Measurements from ENCODE around the gene BANF1. TPM values are rescaled to one million over a fixed set of nuclear protein-coding genes. Genes with fewer than 3 reads are reported as not detected.

Gene BANF1
- total and polyA plus RNA-seq, 10 of the 15 experiments (the other 5 are each of a cell fraction or from before 2014, with no cell fraction given), result 99.0 to 574 (median 297) TPM

GRCh38 chr11:66002648-66003225 is 434 bp downstream of the BANF1 start:
- no peak for DNase-seq (ENCODE audit: low read depth, low spot score)
- Histone ChIP-seq H3K79me2 (ENCODE audit: control insufficient read depth, insufficient read depth, low read length) (peaks cover 33% of the 10 kb centered on the region), H3K9me3 (replicated peaks; ENCODE audit: control insufficient read depth, insufficient read depth, low read length) (no peaks in the 10 kb centered on the region), H3K27me3 (replicated peaks in 1 of 2; ENCODE audit: control insufficient read depth in 2 of 2, insufficient read depth in 2 of 2, low read length in 1 of 2) (no peaks in the 10 kb centered on the region), H3K4me1 (ENCODE audit: control insufficient read depth, insufficient read depth, low read length) (peaks cover 11% of the 10 kb centered on the region), H3K27ac (ENCODE audit: control insufficient read depth, insufficient read depth) (peak overlapping the region; percentile 93), H3K9ac (ENCODE audit: control insufficient read depth, insufficient read depth, low read length) (peak overlapping the region; percentile 87), H2AFZ (ENCODE audit: control insufficient read depth, low read depth, low read length) (peak overlapping the region; percentile 75), H4K20me1 (ENCODE audit: control insufficient read depth, insufficient read depth) (no peaks in the 10 kb centered on the region), H3K36me3 (ENCODE audit: control insufficient read depth in 2 of 2, insufficient read depth in 2 of 2, low read length in 1 of 2) (peaks cover 17 to 23% of the 10 kb centered on the region in 2 experiments), H3K4me2 (ENCODE audit: control insufficient read depth, insufficient read depth) (peak overlapping the region; percentile 84), H3K4me3 (peak overlapping the region; percentile 93)
- ChIA-PET POLR2A (interaction anchor here (0.6 to 1.9 kb wide), 8 partner anchors 45 to 144 kb away, joined by 3 to 22 read pairs (median 6); partner anchors contain the start of genes CCDC85B, FIBP and SF3B2), SMC1A (ENCODE audit: uncharacterized antibody, unreplicated experiment) (interaction anchor here (1.0 to 1.2 kb wide), 2 partner anchors 66 to 143 kb away, joined by 3 to 4 read pairs; partner anchors contain the start of gene MUS81), CTCF (interaction anchor here (0.7 to 1.5 kb wide), 7 partner anchors 20 to 326 kb away, joined by 3 to 14 read pairs (median 3); partner anchors contain the start of gene CCDC85B), RAD21 (ENCODE audit: unreplicated experiment) (interaction anchor here (0.7 to 1.5 kb wide), 8 partner anchors 42 to 143 kb away, joined by 3 to 13 read pairs (median 4); partner anchors contain the start of genes CCDC85B and MUS81)
- 0% methylated on average over 14 of the region's 40 CpGs for WGBS (ENCODE audit: insufficient coverage, insufficient replicate concordance, low lambda C conversion rate, missing lambda C conversion rate)
- peak; percentile 85 for ATAC-seq
- in situ Hi-C loops (cut with MboI), result no loop called here
- no TSS peak for BruUV-seq (replicated peaks)
- no peak for FAIRE-seq
- intact Hi-C loops (cut with micrococcal nuclease; ENCODE audit: unreplicated experiment), result loop anchor here (1.0 kb wide), 2 partner anchors 41 to 144 kb away; partner anchors contain the start of genes CFL1 and SART1
- TF ChIP-seq, protein P1, sequence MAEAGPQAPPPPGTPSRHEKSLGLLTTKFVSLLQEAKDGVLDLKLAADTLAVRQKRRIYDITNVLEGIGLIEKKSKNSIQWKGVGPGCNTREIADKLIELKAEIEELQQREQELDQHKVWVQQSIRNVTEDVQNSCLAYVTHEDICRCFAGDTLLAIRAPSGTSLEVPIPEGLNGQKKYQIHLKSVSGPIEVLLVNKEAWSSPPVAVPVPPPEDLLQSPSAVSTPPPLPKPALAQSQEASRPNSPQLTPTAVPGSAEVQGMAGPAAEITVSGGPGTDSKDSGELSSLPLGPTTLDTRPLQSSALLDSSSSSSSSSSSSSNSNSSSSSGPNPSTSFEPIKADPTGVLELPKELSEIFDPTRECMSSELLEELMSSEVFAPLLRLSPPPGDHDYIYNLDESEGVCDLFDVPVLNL (IDR thresholded peaks at IDR 0.05; ENCODE audit: low read depth, low read length), result peak; percentile 43; the same call in 1 of the 2 replicates
- no peak for TF ChIP-seq E4F1 (IDR thresholded peaks at IDR 0.05; ENCODE audit: borderline replicate concordance, partially characterized antibody)
- TF ChIP-seq MYC (IDR thresholded peaks at IDR 0.05; ENCODE audit: insufficient read depth, insufficient read length, insufficient replicate concordance, low read length, severe bottlenecking), result peak; percentile 87
- 0 out of 2 replicates have a peak, but pooled peaks have one; percentile 42 for TF ChIP-seq SMARCA5 (IDR thresholded peaks at IDR 0.05)
- TF ChIP-seq FOXK2 (IDR thresholded peaks at IDR 0.05), result no peak
- peak; percentile 48; the same call in 1 of the 2 replicates for TF ChIP-seq NKRF (conservative IDR thresholded peaks at IDR 0.05)
- 0 out of 2 replicates have a peak, but pooled peaks have one; percentile 3 for TF ChIP-seq NR2F1 (conservative IDR thresholded peaks at IDR 0.05)
- TF ChIP-seq CHD4 (IDR thresholded peaks at IDR 0.05), result no peak
- 0 out of 2 replicates have a peak, but pooled peaks have one; percentile 17 for TF ChIP-seq NRF1 (conservative IDR thresholded peaks at IDR 0.05; ENCODE audit: low read depth, low read length)
- TF ChIP-seq POLR2AphosphoS5 (IDR thresholded peaks at IDR 0.05; ENCODE audit: low read length), result 0 out of 2 replicates have a peak, but pooled peaks have one; percentile 14
- 0 out of 2 replicates have a peak, but pooled peaks have one; percentile 87 for TF ChIP-seq WRNIP1 (IDR thresholded peaks at IDR 0.05; ENCODE audit: borderline replicate concordance, low read depth, low read length)
- peak; percentile 5 to 27; a peak in 1 of 4 replicates for TF ChIP-seq BHLHE40 (IDR thresholded peaks at IDR 0.05; ENCODE audit: borderline replicate concordance in 1 of 2, low read depth in 2 of 2, low read length in 1 of 2)
- TF ChIP-seq, protein P2, sequence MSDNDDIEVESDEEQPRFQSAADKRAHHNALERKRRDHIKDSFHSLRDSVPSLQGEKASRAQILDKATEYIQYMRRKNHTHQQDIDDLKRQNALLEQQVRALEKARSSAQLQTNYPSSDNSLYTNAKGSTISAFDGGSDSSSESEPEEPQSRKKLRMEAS (IDR thresholded peaks at IDR 0.05; ENCODE audit: low read depth, low read length), result 0 out of 2 replicates have a peak, but pooled peaks have one; percentile 9
- peak; percentile 62; the same call in 1 of the 2 replicates for TF ChIP-seq BACH1 (IDR thresholded peaks at IDR 0.05; ENCODE audit: borderline replicate concordance)
